HG03060 (cell line): ENCODE results near the gene TMEM53.

Experiments used
- ATAC-seq: cut with Tn5 transposase; IDR thresholded peaks from one replicate; pipeline ENCODE4 v1.9.1; 2021; ENCODE audit warnings: low read depth, moderate number of reproducible peaks; ENCODE audit not compliant: unreplicated experiment

Gene TMEM53

DNA sequence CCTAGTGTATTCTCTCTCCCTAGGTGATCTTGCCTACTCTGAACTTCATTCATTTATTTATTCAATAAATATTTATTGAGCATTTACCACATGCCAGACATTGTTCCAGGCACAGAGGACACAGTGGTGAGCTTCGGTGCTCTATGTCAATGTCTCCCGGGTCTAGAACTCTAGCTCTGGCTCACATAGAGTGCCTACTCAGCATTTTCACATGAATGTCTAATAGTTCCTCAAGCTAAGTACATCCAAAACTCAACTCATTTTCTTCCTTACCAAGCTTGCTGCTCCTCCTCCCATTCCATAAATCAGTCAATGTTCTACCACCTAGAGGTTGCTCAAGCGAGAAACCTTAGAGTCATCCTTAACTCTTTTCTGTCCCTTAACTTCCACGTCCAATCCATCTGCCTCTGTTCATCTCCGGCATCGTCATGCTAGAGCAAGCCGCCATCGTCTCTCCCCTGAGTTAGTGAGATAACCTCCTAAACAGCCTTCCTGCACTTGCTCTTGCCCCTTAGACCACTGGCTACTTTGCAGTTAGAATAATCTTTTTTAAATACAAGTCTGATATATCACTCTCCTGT lies 67.5 kb downstream of the TMEM53 start:
- ATAC-seq = no peak

- ATAC-seq = no peak
Observed at GRCh38 chr1:44605914-44606615, 68.2 kb downstream of the TMEM53 start.

GRCh38 chr1:44604157-44604955 lies 69.9 kb downstream of the TMEM53 start:
- no peak for ATAC-seq

GRCh38 chr1:44603718-44604117 lies 70.6 kb downstream of the TMEM53 start:
- ATAC-seq = no peak
